ENCODE results near the gene NLRP9. TPM values are rescaled to one million over a fixed set of nuclear protein-coding genes. Genes with fewer than 3 reads are reported as not detected.

NLRP9 gene
- polyA plus RNA-seq, 1 donor from 2014 or later, result not detected

GRCh38 chr19:55666343-55667005 is 71.7 kb downstream of the NLRP9 start:
- Mint-ChIP-seq H3K4me3 (no peak overlapping the region), H3K27me3 (no peaks in the 10 kb centered on the region), H3K4me1 (peaks cover 6 to 12% (median 11%) of the 10 kb centered on the region in 3 donors), H3K9me3 (no peaks in the 10 kb centered on the region), H3K27ac (peak overlapping the region in 1 of 3 donors; percentile 71), H3K36me3 (peaks cover 2% of the 10 kb centered on the region)

- no peaks in the 10 kb centered on the region for H3K27me3 Mint-ChIP-seq
- peaks cover 7 to 15% (median 11%) of the 10 kb centered on the region in 3 donors for H3K4me1 Mint-ChIP-seq
- no peak overlapping the region for H3K4me3 Mint-ChIP-seq
- H3K9me3 Mint-ChIP-seq, result no peaks in the 10 kb centered on the region
- H3K27ac Mint-ChIP-seq, result peak overlapping the region in 2 of 3 donors; percentile 23 to 37
- H3K36me3 Mint-ChIP-seq, result peaks cover 2% of the 10 kb centered on the region
Observed at GRCh38 chr19:55663846-55664536, 74.2 kb downstream of the NLRP9 start.

GRCh38 chr19:55661826-55662225 is 76.4 kb downstream of the NLRP9 start:
- Mint-ChIP-seq H3K4me3 (no peak overlapping the region), H3K4me1 (peaks cover 23 to 26% (median 24%) of the 10 kb centered on the region in 3 donors), H3K27me3 (no peaks in the 10 kb centered on the region), H3K27ac (peak overlapping the region in 2 of 3 donors; percentile 46 to 47), H3K9me3 (no peaks in the 10 kb centered on the region), H3K36me3 (peaks cover 2% of the 10 kb centered on the region)

GRCh38 chr19:55660991-55661390 is 77.2 kb downstream of the NLRP9 start:
- H3K27me3 Mint-ChIP-seq, result no peaks in the 10 kb centered on the region
- no peak overlapping the region for H3K27ac Mint-ChIP-seq
- H3K4me1 Mint-ChIP-seq, result peaks cover 27 to 32% (median 31%) of the 10 kb centered on the region in 3 donors
- no peak overlapping the region for H3K4me3 Mint-ChIP-seq
- H3K36me3 Mint-ChIP-seq, result peaks cover 2% of the 10 kb centered on the region
- H3K9me3 Mint-ChIP-seq, result no peaks in the 10 kb centered on the region

GRCh38 chr19:55660404-55660803 is 77.8 kb downstream of the NLRP9 start:
- Mint-ChIP-seq H3K4me3 (peak overlapping the region in 2 of 4 donors; percentile 17 to 81), H3K27ac (no peak overlapping the region), H3K9me3 (no peaks in the 10 kb centered on the region), H3K4me1 (peaks cover 30 to 36% (median 32%) of the 10 kb centered on the region in 3 donors), H3K36me3 (peaks cover 2% of the 10 kb centered on the region), H3K27me3 (no peaks in the 10 kb centered on the region)

- H3K4me3 Mint-ChIP-seq, result peak overlapping the region in 3 of 4 donors; percentile 73 to 81 (median 73)
- peak overlapping the region in 2 of 3 donors; percentile 71 to 82 for H3K27ac Mint-ChIP-seq
- H3K9me3 Mint-ChIP-seq, result no peaks in the 10 kb centered on the region
- H3K4me1 Mint-ChIP-seq, result peaks cover 30 to 36% (median 33%) of the 10 kb centered on the region in 3 donors
- H3K36me3 Mint-ChIP-seq, result peaks cover 2% of the 10 kb centered on the region
- no peaks in the 10 kb centered on the region for H3K27me3 Mint-ChIP-seq
Observed at GRCh38 chr19:55659822-55660221, 78.4 kb downstream of the NLRP9 start.

GRCh38 chr19:55658846-55659459 is 79.2 kb downstream of the NLRP9 start:
- H3K4me3 Mint-ChIP-seq, result peak overlapping the region in 3 of 4 donors; percentile 73 to 81 (median 73)
- peaks cover 30 to 40% (median 36%) of the 10 kb centered on the region in 3 donors for H3K4me1 Mint-ChIP-seq
- no peaks in the 10 kb centered on the region for H3K9me3 Mint-ChIP-seq
- peaks cover 4% of the 10 kb centered on the region for H3K36me3 Mint-ChIP-seq
- no peaks in the 10 kb centered on the region for H3K27me3 Mint-ChIP-seq
- H3K27ac Mint-ChIP-seq, result peak overlapping the region in 1 of 3 donors; percentile 100

Other genes with a start within 250 kb of the NLRP9 start
- not detected for gene SSC5D, start 250.0 kb downstream of the NLRP9 start, polyA plus RNA-seq
- not detected for gene SBK2, start 201.3 kb downstream of the NLRP9 start, polyA plus RNA-seq
- not detected for gene SBK3, start 192.9 kb downstream of the NLRP9 start, polyA plus RNA-seq
- 0.79 TPM for gene ZNF579, start 157.6 kb downstream of the NLRP9 start, polyA plus RNA-seq
- 3.1 TPM for gene FIZ1, start 138.9 kb downstream of the NLRP9 start, polyA plus RNA-seq
- gene ZNF524, start 138.1 kb downstream of the NLRP9 start, polyA plus RNA-seq, result 49.6 TPM
- 0.36 TPM for gene ZNF865, start 132.8 kb downstream of the NLRP9 start, polyA plus RNA-seq
- 2.4 TPM for gene ZNF784, start 113.8 kb downstream of the NLRP9 start, polyA plus RNA-seq
- gene ZNF580, start 97.4 kb downstream of the NLRP9 start, polyA plus RNA-seq, result 38.4 TPM
- gene ZNF581, start 94.8 kb downstream of the NLRP9 start, polyA plus RNA-seq, result 79.3 TPM
- gene CCDC106, start 90.2 kb downstream of the NLRP9 start, polyA plus RNA-seq, result 16.0 TPM
- gene U2AF2, start 83.4 kb downstream of the NLRP9 start, polyA plus RNA-seq, result 14.2 TPM
- gene EPN1, start 63.2 kb downstream of the NLRP9 start, polyA plus RNA-seq, result 29.9 TPM
- gene RFPL4A, start 20.7 kb upstream of the NLRP9 start, polyA plus RNA-seq, result not detected
- gene RFPL4AL1, start 30.7 kb upstream of the NLRP9 start, polyA plus RNA-seq, result not detected
- gene NLRP11, start 93.6 kb upstream of the NLRP9 start, polyA plus RNA-seq, result 0.20 TPM
- not detected for gene NLRP4, start 98.1 kb upstream of the NLRP9 start, polyA plus RNA-seq
- not detected for gene NLRP13, start 193.9 kb upstream of the NLRP9 start, polyA plus RNA-seq
- not detected for gene NLRP8, start 209.4 kb upstream of the NLRP9 start, polyA plus RNA-seq
- not detected for gene NLRP5, start 248.4 kb upstream of the NLRP9 start, polyA plus RNA-seq

Measured in IgD-negative memory B cell (primary cell).